Neuronal stem cell (in vitro differentiated cells): ENCODE results near the gene GSKIP.

Source experiments
- DNase-seq: peaks from one replicate; pipeline ENCODE4 v3.0.0-alpha.2; 2013; ENCODE audit warnings: low spot score
- H2AFZ ChIP-seq: one replicate; pipeline ENCODE4 v1.6.1; 2013; ENCODE audit warnings: mild to moderate bottlenecking, low read length, inconsistent platforms
- H2AK5ac ChIP-seq: 2 replicates; pipeline ENCODE4 v1.6.1; 2013; ENCODE audit warnings: low read depth, mild to moderate bottlenecking, inconsistent platforms, low read length, moderate library complexity, mixed read lengths
- H2BK120ac ChIP-seq: 2 replicates; pipeline ENCODE4 v1.6.1; 2013; ENCODE audit warnings: low read depth, mild to moderate bottlenecking, inconsistent platforms, low read length, moderate library complexity, mixed read lengths
- H2BK12ac ChIP-seq: one replicate; pipeline ENCODE4 v1.6.1; 2013; ENCODE audit warnings: low read length, inconsistent platforms
- H2BK15ac ChIP-seq: 2 replicates; pipeline ENCODE4 v1.6.1; 2013; ENCODE audit warnings: mild to moderate bottlenecking, low read length, inconsistent platforms, mixed read lengths
- H2BK5ac ChIP-seq: one replicate; pipeline ENCODE4 v1.6.1; 2013; ENCODE audit warnings: inconsistent platforms, mild to moderate bottlenecking, low read length, moderate library complexity
- H3K14ac ChIP-seq: one replicate; pipeline ENCODE4 v1.6.1; 2013; ENCODE audit warnings: low read length, inconsistent platforms
- H3K18ac ChIP-seq: 2 replicates; pipeline ENCODE4 v1.6.1; 2013; ENCODE audit warnings: low read length, inconsistent platforms
- H3K23ac ChIP-seq: 2 replicates; pipeline ENCODE4 v1.6.1; 2013; ENCODE audit warnings: low read depth, mild to moderate bottlenecking, mixed read lengths, low read length, inconsistent platforms; ENCODE audit not compliant: poor library complexity
- H3K27ac ChIP-seq: replicated peaks from 3 replicates; pipeline ENCODE4 v1.5.1; 2013; ENCODE audit warnings: low read length, inconsistent platforms
- H3K27me3 ChIP-seq, 3 experiments: 2 replicates each; pipeline ENCODE4 v1.6.1; 2013; ENCODE audit warnings: low read length in 3 of 3, mild to moderate bottlenecking in 2 of 3, inconsistent platforms in 1 of 3, low read depth in 1 of 3, mixed read lengths in 1 of 3, moderate library complexity in 1 of 3; ENCODE audit not compliant: control insufficient read depth in 3 of 3, insufficient read depth in 3 of 3
- H3K36me3 ChIP-seq, 2 donors: replicated peaks in 1 of 2; 2 replicates each; pipeline ENCODE4 v1.6.1; 2013; ENCODE audit warnings: low read length in 2 of 2; ENCODE audit not compliant: control insufficient read depth in 2 of 2, insufficient read depth in 2 of 2
- H3K4ac ChIP-seq: 2 replicates; pipeline ENCODE4 v1.6.1; 2013; ENCODE audit warnings: inconsistent platforms, mild to moderate bottlenecking, low read length, moderate library complexity
- H3K4me1 ChIP-seq, 2 donors: 1 replicate in 1 of 2; 2 replicates in 1 of 2; pipeline ENCODE4 v1.6.1; 2013; ENCODE audit warnings: low read length in 2 of 2, low read depth in 1 of 2; ENCODE audit not compliant: control insufficient read depth in 2 of 2, insufficient read depth in 1 of 2
- H3K4me2 ChIP-seq: one replicate; pipeline ENCODE4 v1.6.1; 2013; ENCODE audit warnings: mild to moderate bottlenecking, low read length, inconsistent platforms; ENCODE audit not compliant: insufficient read depth, poor library complexity, severe bottlenecking
- H3K4me3 ChIP-seq, 2 donors: 2 replicates each; pipeline ENCODE4 v1.5.1; 2013; ENCODE audit warnings: low read length in 2 of 2, mild to moderate bottlenecking in 2 of 2, inconsistent platforms in 1 of 2, moderate library complexity in 1 of 2
- H3K79me1 ChIP-seq: one replicate; pipeline ENCODE4 v1.6.1; 2013; ENCODE audit warnings: low read depth, mild to moderate bottlenecking, inconsistent platforms, low read length, moderate library complexity
- H3K9ac ChIP-seq: one replicate; pipeline ENCODE4 v1.6.1; 2013; ENCODE audit warnings: mild to moderate bottlenecking, low read depth, low read length, inconsistent platforms; ENCODE audit not compliant: poor library complexity
- H3K9me3 ChIP-seq, 2 donors: replicated peaks in 1 of 2; 2 replicates each; pipeline versions ENCODE3 to v1.6.1; 2013; ENCODE audit warnings: low read length in 2 of 2, mild to moderate bottlenecking in 2 of 2, inconsistent platforms in 1 of 2, low read depth in 1 of 2, mixed read lengths in 1 of 2, moderate library complexity in 1 of 2; ENCODE audit not compliant: control insufficient read depth in 2 of 2, insufficient read depth in 1 of 2
- H4K8ac ChIP-seq: one replicate; pipeline ENCODE4 v1.6.1; 2013; ENCODE audit warnings: low read depth, mild to moderate bottlenecking, inconsistent platforms, low read length, moderate library complexity
- H4K91ac ChIP-seq: one replicate; pipeline ENCODE4 v1.6.1; 2013; ENCODE audit warnings: low read length, low read depth, mild to moderate bottlenecking, inconsistent platforms; ENCODE audit not compliant: poor library complexity
- WGBS, 2 donors: extraction: QIAGEN DNeasy Blood & Tissue Kit; methylation state at CpG; one replicate each; pipeline ENCODE4 v1.1.7; 2013; ENCODE audit warnings: missing lambda C conversion rate in 2 of 2, mixed read lengths in 1 of 2; ENCODE audit not compliant: insufficient read length in 2 of 2, insufficient replicate concordance in 1 of 2; ENCODE audit errors: extremely low coverage in 2 of 2; 5-methylcytosine and 5-hydroxymethylcytosine counted together

GSKIP gene

DNA sequence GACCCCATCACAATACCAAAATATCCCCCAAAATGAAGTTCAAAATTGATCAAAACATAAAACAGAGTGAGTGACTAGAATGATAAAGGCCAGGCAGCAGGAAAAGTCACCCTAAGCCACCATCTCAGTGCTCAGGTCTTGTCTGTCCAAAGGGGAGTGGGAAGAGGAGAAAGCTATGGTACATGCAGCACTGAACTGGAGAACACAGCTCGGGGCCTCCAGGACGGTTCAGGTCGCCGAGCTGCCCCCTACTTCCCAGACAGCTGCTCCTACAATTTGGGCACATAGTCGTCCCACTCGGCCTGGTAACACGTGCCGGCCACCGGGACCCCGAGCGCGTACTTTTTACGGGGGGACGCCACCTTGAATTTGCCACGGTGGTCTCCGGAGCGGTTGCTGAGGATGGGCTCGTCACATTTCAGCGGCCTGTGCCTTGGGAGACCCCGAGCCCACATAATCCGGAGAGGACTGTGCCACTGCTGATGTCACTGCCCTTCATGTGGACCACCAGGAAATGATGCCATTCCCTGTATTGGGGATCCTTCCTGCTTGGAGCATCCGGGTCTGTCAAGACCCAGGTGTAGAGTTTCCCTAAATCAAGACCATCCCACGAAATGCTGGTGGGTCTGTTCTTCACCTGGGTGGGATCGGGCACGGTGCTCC is 60.3 kb downstream of the GSKIP start:
- H3K18ac ChIP-seq: no peak overlapping the region
- no peak overlapping the region for H3K9ac ChIP-seq
- no CpG with 5 or more reads among the region's 25 CpGs for WGBS, 2 donors
- no peak overlapping the region for H2BK120ac ChIP-seq
- no peak overlapping the region for H3K23ac ChIP-seq
- H2AFZ ChIP-seq: peak overlapping the region; percentile 3
- H3K79me1 ChIP-seq: no peaks in the 10 kb centered on the region
- H2BK12ac ChIP-seq: no peak overlapping the region
- peak overlapping the region; percentile 64 for H3K14ac ChIP-seq
- no peak overlapping the region for H4K91ac ChIP-seq
- no peak overlapping the region for H3K4ac ChIP-seq
- no peak overlapping the region for H2BK15ac ChIP-seq
- peaks cover 0 to 1% of the 10 kb centered on the region in 2 donors for H3K36me3 ChIP-seq
- peak overlapping the region; percentile 70 for H2AK5ac ChIP-seq
- H3K4me1 ChIP-seq: peaks cover 5 to 8% of the 10 kb centered on the region in 2 donors
- H3K4me2 ChIP-seq: no peak overlapping the region
- H2BK5ac ChIP-seq: no peak overlapping the region
- H3K27ac ChIP-seq: no peak overlapping the region
- H3K27me3 ChIP-seq: no peaks in the 10 kb centered on the region
- no peak for DNase-seq
- H3K9me3 ChIP-seq: no peaks in the 10 kb centered on the region
- no peak overlapping the region for H4K8ac ChIP-seq
- no peak overlapping the region for H3K4me3 ChIP-seq

DNA sequence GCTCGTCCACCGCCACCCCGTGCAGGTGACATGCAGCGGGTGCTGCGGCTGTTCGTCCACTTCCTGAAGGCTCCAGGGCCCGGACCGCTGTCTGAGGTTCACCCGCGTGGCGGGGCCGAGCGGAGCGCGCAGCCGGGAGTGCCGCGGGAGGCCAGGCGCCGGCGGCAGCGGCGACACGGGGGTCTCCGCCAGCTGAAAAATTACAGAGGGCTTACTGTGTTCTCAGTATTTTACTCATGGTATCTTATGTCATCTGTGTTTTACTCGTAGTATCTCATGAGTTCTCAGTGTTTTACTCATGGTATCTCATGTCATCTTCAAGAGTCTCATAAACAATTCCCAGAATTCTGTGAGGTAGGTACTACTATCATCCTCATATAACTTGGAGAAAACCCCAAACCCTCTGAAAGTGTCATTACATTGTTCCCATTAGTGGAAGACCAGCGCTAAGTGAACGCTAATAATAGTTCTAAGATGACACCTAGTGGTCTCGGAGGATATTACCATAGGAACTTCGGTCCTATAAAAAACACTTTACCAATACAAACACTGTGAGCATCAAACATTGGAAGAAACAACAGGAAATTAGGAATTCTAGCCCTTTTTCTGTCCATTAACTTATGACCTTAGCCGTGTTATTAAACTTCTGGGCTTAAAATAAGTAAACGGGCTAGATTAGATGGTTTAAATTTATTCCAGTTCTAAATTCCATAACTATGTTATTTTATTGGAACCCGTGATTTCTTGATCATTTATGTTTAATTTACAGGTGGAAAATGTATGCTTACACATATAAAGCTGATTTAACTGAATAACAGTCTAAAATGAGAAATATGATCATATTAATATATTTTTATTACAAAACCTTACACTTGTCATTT is 61.0 kb downstream of the GSKIP start:
- Histone ChIP-seq H3K4ac (no peak overlapping the region), H3K36me3 (peaks cover 0 to 1% of the 10 kb centered on the region in 2 donors), H3K9me3 (no peaks in the 10 kb centered on the region), H2BK12ac (no peak overlapping the region), H3K4me3 (no peak overlapping the region), H3K4me1 (peaks cover 5 to 8% of the 10 kb centered on the region in 2 donors), H2BK120ac (no peak overlapping the region), H3K9ac (no peak overlapping the region), H3K27me3 (no peaks in the 10 kb centered on the region), H3K14ac (no peak overlapping the region), H4K91ac (no peak overlapping the region), H2BK5ac (no peak overlapping the region), H3K18ac (no peak overlapping the region), H2AK5ac (no peak overlapping the region), H2BK15ac (no peak overlapping the region), H4K8ac (no peak overlapping the region), H3K4me2 (no peak overlapping the region), H3K27ac (no peak overlapping the region), H3K23ac (no peak overlapping the region), H3K79me1 (no peaks in the 10 kb centered on the region), H2AFZ (peak overlapping the region; percentile 16)
- DNase-seq: peak; percentile 61
- WGBS, 2 donors: no CpG with 5 or more reads among the region's 33 CpGs

- Histone ChIP-seq H4K8ac (no peak overlapping the region), H3K14ac (no peak overlapping the region), H3K9ac (no peak overlapping the region), H4K91ac (no peak overlapping the region), H3K23ac (no peak overlapping the region), H3K79me1 (no peaks in the 10 kb centered on the region), H3K36me3 (no peaks in the 10 kb centered on the region), H2AK5ac (no peak overlapping the region), H3K4me1 (no peaks in the 10 kb centered on the region), H3K27ac (no peak overlapping the region), H3K4ac (no peak overlapping the region), H3K4me2 (no peak overlapping the region), H2BK12ac (no peak overlapping the region), H3K9me3 (no peaks in the 10 kb centered on the region), H2BK120ac (no peak overlapping the region), H2BK15ac (no peak overlapping the region), H3K27me3 (no peaks in the 10 kb centered on the region), H2AFZ (no peak overlapping the region), H3K18ac (no peak overlapping the region), H3K4me3 (no peak overlapping the region), H2BK5ac (no peak overlapping the region)
- no peak for DNase-seq
- WGBS, 2 donors: no CpG with 5 or more reads among the region's 4 CpGs
Observed at GRCh38 chr14:96434040-96434439, 70.7 kb downstream of the GSKIP start.
